Muscle of leg (tissue), 11 donors: ENCODE measurements around the gene RILPL1. TPM values are rescaled to one million over a fixed set of nuclear protein-coding genes. Genes with fewer than 3 reads are reported as not detected.

ENCODE experiments used
- DNase-seq: peaks from one replicate; pipeline ENCODE4 v3.0.0; 2013
- H3K27ac ChIP-seq: one replicate; pipeline ENCODE4 v1.5.1; 2013; ENCODE audit warnings: mild to moderate bottlenecking, low read length, control low read depth
- H3K27me3 ChIP-seq: one replicate; pipeline ENCODE4 v1.6.1; 2013; ENCODE audit warnings: low read length; ENCODE audit not compliant: control insufficient read depth, insufficient read depth
- H3K36me3 ChIP-seq: one replicate; pipeline ENCODE4 v1.6.1; 2013; ENCODE audit warnings: low read length; ENCODE audit not compliant: control insufficient read depth, insufficient read depth
- H3K4me1 ChIP-seq: one replicate; pipeline ENCODE4 v1.6.1; 2013; ENCODE audit warnings: low read length; ENCODE audit not compliant: control insufficient read depth, insufficient read depth
- H3K4me3 ChIP-seq: one replicate; pipeline ENCODE4 v1.5.1; 2013; ENCODE audit warnings: low read length, control low read depth
- H3K9me3 ChIP-seq: replicated peaks from 2 replicates; pipeline ENCODE4 v1.6.1; 2013; ENCODE audit warnings: low read depth, low read length; ENCODE audit not compliant: control insufficient read depth
- whole genome bisulfite sequencing: methylation state at CpG from one replicate; pipeline ENCODE4 v1.1.5; 2013; ENCODE audit warnings: missing lambda C conversion rate; ENCODE audit not compliant: insufficient coverage; 5-methylcytosine and 5-hydroxymethylcytosine counted together
- polyA plus RNA-seq, 8 donors: library from polyadenylated mRNA; unstranded; fragments of 120-200 nt; gene quantifications; one replicate each; pipeline versions ENCODE4 v1.2.1 to v1.2.3, GENCODE V29; 2013; ENCODE audit warnings: inconsistent platforms in 1 of 8, low replicate concordance in 1 of 8; ENCODE audit not compliant: insufficient read length in 8 of 8, insufficient read depth in 1 of 8
- total RNA-seq: library from RNA; stranded (reverse); fragments of 120-200 nt; gene quantifications from one replicate; pipeline ENCODE4 v1.2.4, GENCODE V29; 2013

The RILPL1 gene
- total and polyA plus RNA-seq, 9 donors: 24.8 to 38.3 (median 30.7) TPM

GRCh38 chr12:123532808-123533649, 490 bp downstream of the RILPL1 start:
- peaks cover 7% of the 10 kb centered on the region for H3K27me3 ChIP-seq
- no peaks in the 10 kb centered on the region for H3K9me3 ChIP-seq
- H3K27ac ChIP-seq: peak overlapping the region; percentile 84
- peaks cover 20% of the 10 kb centered on the region for H3K36me3 ChIP-seq
- 1% methylated on average over 77 of the region's 79 CpGs for WGBS
- peak overlapping the region; percentile 82 for H3K4me3 ChIP-seq
- peak; percentile 79 for DNase-seq
- peaks cover 31% of the 10 kb centered on the region for H3K4me1 ChIP-seq

- Histone ChIP-seq H3K4me3 (no peak overlapping the region), H3K9me3 (no peaks in the 10 kb centered on the region), H3K36me3 (peaks cover 29% of the 10 kb centered on the region), H3K4me1 (peaks cover 31% of the 10 kb centered on the region), H3K27me3 (peaks cover 3% of the 10 kb centered on the region), H3K27ac (peak overlapping the region; percentile 57)
- peak; percentile 66 for DNase-seq
- no CpG with 5 or more reads among the region's 1 CpG for WGBS
These were observed 1.5 kb downstream of the RILPL1 start for GRCh38 chr12:123532019-123532418.

- Histone ChIP-seq H3K27ac (peak overlapping the region; percentile 57), H3K9me3 (no peaks in the 10 kb centered on the region), H3K27me3 (no peaks in the 10 kb centered on the region), H3K36me3 (peaks cover 32% of the 10 kb centered on the region), H3K4me1 (peaks cover 31% of the 10 kb centered on the region), H3K4me3 (no peak overlapping the region)
- peak; percentile 28 for DNase-seq
- 69% methylated on average over 5 of the region's 7 CpGs for WGBS
These were observed 2.4 kb downstream of the RILPL1 start for GRCh38 chr12:123531091-123531490.

GRCh38 chr12:123530668-123531067, 2.9 kb downstream of the RILPL1 start:
- Histone ChIP-seq H3K27me3 (no peaks in the 10 kb centered on the region), H3K4me1 (peaks cover 31% of the 10 kb centered on the region), H3K9me3 (no peaks in the 10 kb centered on the region), H3K36me3 (peaks cover 32% of the 10 kb centered on the region), H3K27ac (peak overlapping the region; percentile 44), H3K4me3 (no peak overlapping the region)
- no peak for DNase-seq
- 81% methylated on average over 4 of the region's 5 CpGs for WGBS

- no peak for DNase-seq
- H3K4me3 ChIP-seq: no peak overlapping the region
- peaks cover 32% of the 10 kb centered on the region for H3K36me3 ChIP-seq
- H3K9me3 ChIP-seq: no peaks in the 10 kb centered on the region
- no peaks in the 10 kb centered on the region for H3K27me3 ChIP-seq
- H3K27ac ChIP-seq: no peak overlapping the region
- H3K4me1 ChIP-seq: peaks cover 31% of the 10 kb centered on the region
- no CpG with 5 or more reads among the region's 3 CpGs for whole genome bisulfite sequencing
These were observed 3.8 kb downstream of the RILPL1 start for GRCh38 chr12:123529686-123530085.

GRCh38 chr12:123528858-123529257, 4.7 kb downstream of the RILPL1 start:
- WGBS: 94% methylated on average over 5 of the region's 5 CpGs
- Histone ChIP-seq H3K27me3 (no peaks in the 10 kb centered on the region), H3K27ac (no peak overlapping the region), H3K36me3 (peaks cover 40% of the 10 kb centered on the region), H3K9me3 (no peaks in the 10 kb centered on the region), H3K4me3 (no peak overlapping the region), H3K4me1 (peaks cover 26% of the 10 kb centered on the region)
- no peak for DNase-seq

GRCh38 chr12:123526542-123527080, 6.9 kb downstream of the RILPL1 start:
- Histone ChIP-seq H3K27me3 (no peaks in the 10 kb centered on the region), H3K9me3 (no peaks in the 10 kb centered on the region), H3K36me3 (peaks cover 58% of the 10 kb centered on the region), H3K4me3 (no peak overlapping the region), H3K4me1 (peaks cover 11% of the 10 kb centered on the region), H3K27ac (no peak overlapping the region)
- no CpG with 5 or more reads among the region's 7 CpGs for WGBS
- no peak for DNase-seq

- no peak overlapping the region for H3K4me3 ChIP-seq
- no peak overlapping the region for H3K27ac ChIP-seq
- H3K4me1 ChIP-seq: peaks cover 8% of the 10 kb centered on the region
- H3K9me3 ChIP-seq: no peaks in the 10 kb centered on the region
- no peaks in the 10 kb centered on the region for H3K27me3 ChIP-seq
- no CpG with 5 or more reads among the region's 7 CpGs for WGBS
- H3K36me3 ChIP-seq: peaks cover 64% of the 10 kb centered on the region
- no peak for DNase-seq
These were observed 9.1 kb downstream of the RILPL1 start for GRCh38 chr12:123524378-123524777.

GRCh38 chr12:123523518-123523917, 10.0 kb downstream of the RILPL1 start:
- Histone ChIP-seq H3K27me3 (no peaks in the 10 kb centered on the region), H3K4me1 (peaks cover 10% of the 10 kb centered on the region), H3K36me3 (peaks cover 63% of the 10 kb centered on the region), H3K9me3 (no peaks in the 10 kb centered on the region), H3K4me3 (no peak overlapping the region), H3K27ac (no peak overlapping the region)
- WGBS: 94% methylated on average over 8 of the region's 10 CpGs
- DNase-seq: no peak

- no peak overlapping the region for H3K27ac ChIP-seq
- no peak overlapping the region for H3K4me3 ChIP-seq
- 86% methylated on average over 7 of the region's 7 CpGs for WGBS
- H3K27me3 ChIP-seq: no peaks in the 10 kb centered on the region
- H3K36me3 ChIP-seq: peaks cover 65% of the 10 kb centered on the region
- H3K4me1 ChIP-seq: peaks cover 10% of the 10 kb centered on the region
- DNase-seq: no peak
- no peaks in the 10 kb centered on the region for H3K9me3 ChIP-seq
These were observed 11.4 kb downstream of the RILPL1 start for GRCh38 chr12:123522164-123522563.
